NCI-H1417 treated with DMSO at 0.1 percent for 48 hours (cell line): Measurements from ENCODE around the gene PSMD3.
"Not testable (repeated sequence)": the region's sequence is repeated elsewhere in the genome, so short reads cannot be mapped to it uniquely, and the experiment has no call there.

Experiments
- DNase-seq: peaks from one replicate; lab custom pipeline; 2025; lab: John Stamatoyannopoulos, UW

PSMD3 gene

GRCh38 chr17:39996800-39997199 is 16.2 kb downstream of the PSMD3 start:
- DNase-seq: no peak

GRCh38 chr17:39997543-39997942 is 16.9 kb downstream of the PSMD3 start:
- DNase-seq: no peak

- no peak for DNase-seq
Observed at GRCh38 chr17:39999067-39999466, 18.5 kb downstream of the PSMD3 start.

- DNase-seq: no peak
Observed at GRCh38 chr17:40000161-40000560, 19.6 kb downstream of the PSMD3 start.

GRCh38 chr17:40001335-40001734 is 20.7 kb downstream of the PSMD3 start:
- not testable (repeated sequence) for DNase-seq

- no peak for DNase-seq
Observed at GRCh38 chr17:40004072-40004471, 23.5 kb downstream of the PSMD3 start.

GRCh38 chr17:40004712-40005111 is 24.1 kb downstream of the PSMD3 start:
- no peak for DNase-seq

- no peak for DNase-seq
Observed at GRCh38 chr17:40005520-40005919, 24.9 kb downstream of the PSMD3 start.

- not testable (repeated sequence) for DNase-seq
Observed at GRCh38 chr17:40010946-40011500, 30.4 kb downstream of the PSMD3 start.

GRCh38 chr17:40012017-40012647 is 31.5 kb downstream of the PSMD3 start:
- not testable (repeated sequence) for DNase-seq

GRCh38 chr17:40014375-40014980 is 33.9 kb downstream of the PSMD3 start:
- no peak for DNase-seq

- DNase-seq: no peak
Observed at GRCh38 chr17:40015005-40015997, 34.7 kb downstream of the PSMD3 start, which contains the start of gene CSF3. Gene CSF3 (plus strand): TSS chr17:40015440. CDS start chr17:40015475, 35 bp downstream.

GRCh38 chr17:40015998-40016985 is 35.7 kb downstream of the PSMD3 start:
- DNase-seq: no peak

GRCh38 chr17:40017422-40018080 is 36.9 kb downstream of the PSMD3 start:
- DNase-seq: no peak

- no peak for DNase-seq
Observed at GRCh38 chr17:40018211-40019121, 37.9 kb downstream of the PSMD3 start.

- DNase-seq: no peak
Observed at GRCh38 chr17:40019140-40019991, 38.8 kb downstream of the PSMD3 start.

GRCh38 chr17:40020146-40020545 is 39.5 kb downstream of the PSMD3 start:
- no peak for DNase-seq

- no peak for DNase-seq
Observed at GRCh38 chr17:40021451-40021971, 40.9 kb downstream of the PSMD3 start.
